Measurements from ENCODE around the gene ARHGDIB.

- TF ChIP-seq CTCF (conservative IDR thresholded peaks at IDR 0.05; ENCODE audit: low read length) (no peak), EZH2phosphoT487 (IDR thresholded peaks at IDR 0.05; ENCODE audit: borderline replicate concordance, low read depth, low read length) (no peak)
Observed at GRCh38 chr12:14954269-14954668, 7.1 kb downstream of the ARHGDIB start.

Data from OCI-LY7 (cell line).